Thyroid gland (tissue), 4 donors: ENCODE data around the gene LACTB.

ENCODE experiments used
- CTCF ChIP-seq, 6 experiments: fragments of 200-600 bp in 3 of 6; fragments of 450-650 bp in 3 of 6; sonication (generic) in 3 of 6; IDR thresholded peaks; one replicate each; pipeline ENCODE4 v1.5.1; 2016 to 2019; ENCODE audit warnings: antibody characterized with exemption in 6 of 6, mild to moderate bottlenecking in 2 of 6, inconsistent platforms in 1 of 6, moderate library complexity in 1 of 6
- POLR2A ChIP-seq, 2 donors: fragments of 450-650 bp; IDR thresholded peaks; one replicate each; pipeline ENCODE4 v1.6.1; 2017; ENCODE audit warnings: antibody characterized with exemption in 2 of 2, mild to moderate bottlenecking in 2 of 2, moderate library complexity in 1 of 2

- TF ChIP-seq POLR2A (IDR thresholded peaks at IDR 0.05) = no peak
- TF ChIP-seq CTCF (IDR thresholded peaks at IDR 0.05) = no peak
Measured at GRCh38 chr15:63133786-63134185, 12.1 kb downstream of the LACTB start.
